ENCODE results near the gene ACBD3. TPM values are rescaled to one million over a fixed set of nuclear protein-coding genes. Genes with fewer than 3 reads are reported as not detected.
A peak's percentile ranks its signal among the peaks of the same experiment; 100 is the strongest.

The ACBD3 gene
- total RNA-seq, 1 donor, result 95.4 TPM

- TF ChIP-seq CTCF (IDR thresholded peaks at IDR 0.05; ENCODE audit: insufficient read depth, low read depth, low read length), result no peak
- peak; percentile 73 for DNase-seq (ENCODE audit: low read depth)
- H3K4me3 ChIP-seq (ENCODE audit: low read depth, low read length), result peak overlapping the region; percentile 62
Measured at GRCh38 chr1:226110249-226111097, 76.1 kb downstream of the ACBD3 start.

GRCh38 chr1:226109829-226110248 is 76.7 kb downstream of the ACBD3 start:
- peak overlapping the region; percentile 62 for H3K4me3 ChIP-seq (ENCODE audit: low read depth, low read length)
- TF ChIP-seq CTCF (IDR thresholded peaks at IDR 0.05; ENCODE audit: insufficient read depth, low read depth, low read length), result no peak
- peak; percentile 75 for DNase-seq (ENCODE audit: low read depth)

- H3K4me3 ChIP-seq (ENCODE audit: low read depth, low read length), result peak overlapping the region; percentile 60
- no peak for DNase-seq (ENCODE audit: low read depth)
- TF ChIP-seq CTCF (IDR thresholded peaks at IDR 0.05; ENCODE audit: insufficient read depth, low read depth, low read length), result no peak
Measured at GRCh38 chr1:226108935-226109828, 77.4 kb downstream of the ACBD3 start.

- TF ChIP-seq CTCF (IDR thresholded peaks at IDR 0.05; ENCODE audit: insufficient read depth, low read depth, low read length), result no peak
- DNase-seq (ENCODE audit: low read depth), result no peak
- H3K4me3 ChIP-seq (ENCODE audit: low read depth, low read length), result no peak overlapping the region
Measured at GRCh38 chr1:226107471-226108460, 78.8 kb downstream of the ACBD3 start.

- DNase-seq (ENCODE audit: low read depth), result no peak
- H3K4me3 ChIP-seq (ENCODE audit: low read depth, low read length), result no peak overlapping the region
- no peak for TF ChIP-seq CTCF (IDR thresholded peaks at IDR 0.05; ENCODE audit: insufficient read depth, low read depth, low read length)
Measured at GRCh38 chr1:226104671-226105121, 81.8 kb downstream of the ACBD3 start.
